ENCODE data around the gene MCF2L. TPM values are rescaled to one million over a fixed set of nuclear protein-coding genes. Genes with fewer than 3 reads are reported as not detected.

The MCF2L gene
- polyA plus RNA-seq, 2 of the 4 experiments (the other 2 are of a cell fraction), result 0.36 to 0.92 TPM

DNA sequence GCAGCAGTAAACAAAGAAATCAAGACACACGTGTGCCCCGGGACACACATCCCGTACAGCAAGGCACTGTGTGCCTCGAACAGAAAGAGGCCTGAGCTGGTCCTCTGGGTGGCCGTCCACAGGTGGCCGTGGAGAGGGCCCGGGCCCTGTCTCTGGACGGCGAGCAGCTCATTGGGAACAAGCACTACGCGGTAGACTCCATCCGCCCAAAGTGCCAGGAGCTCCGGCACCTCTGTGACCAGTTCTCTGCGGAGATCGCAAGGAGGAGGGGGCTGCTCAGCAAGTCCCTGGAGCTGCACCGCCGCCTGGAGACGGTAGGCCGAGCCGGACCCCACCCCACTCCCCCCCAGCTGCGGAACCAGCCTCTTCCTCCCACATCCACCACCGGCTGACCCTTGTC, 105.9 kb downstream of the MCF2L start (continued):
- TF ChIP-seq, protein P1, sequence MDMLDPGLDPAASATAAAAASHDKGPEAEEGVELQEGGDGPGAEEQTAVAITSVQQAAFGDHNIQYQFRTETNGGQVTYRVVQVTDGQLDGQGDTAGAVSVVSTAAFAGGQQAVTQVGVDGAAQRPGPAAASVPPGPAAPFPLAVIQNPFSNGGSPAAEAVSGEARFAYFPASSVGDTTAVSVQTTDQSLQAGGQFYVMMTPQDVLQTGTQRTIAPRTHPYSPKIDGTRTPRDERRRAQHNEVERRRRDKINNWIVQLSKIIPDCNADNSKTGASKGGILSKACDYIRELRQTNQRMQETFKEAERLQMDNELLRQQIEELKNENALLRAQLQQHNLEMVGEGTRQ (IDR thresholded peaks at IDR 0.05), result no peak
- no peak for TF ChIP-seq RCOR1 (IDR thresholded peaks at IDR 0.05; ENCODE audit: low read depth, low read length)

DNA sequence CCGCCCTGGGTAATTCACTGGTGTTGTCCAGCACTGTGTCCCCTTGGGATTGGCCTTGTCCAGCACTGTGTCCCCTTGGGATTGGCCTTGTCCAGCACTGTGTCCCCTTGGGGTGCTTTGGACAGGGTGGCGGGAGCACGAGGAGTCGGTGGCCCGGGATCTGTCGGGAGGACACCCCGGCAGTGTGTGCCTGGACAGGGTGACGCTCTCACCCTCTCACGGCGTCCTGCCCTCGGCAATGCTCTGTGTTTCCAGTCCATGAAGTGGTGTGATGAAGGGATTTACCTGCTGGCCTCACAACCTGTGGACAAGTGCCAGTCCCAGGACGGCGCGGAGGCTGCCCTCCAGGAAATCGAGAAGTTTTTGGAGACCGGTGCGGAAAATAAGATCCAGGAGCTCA, 106.7 kb downstream of the MCF2L start:
- no peak for ATAC-seq
- Histone ChIP-seq H3K4me2 (no peak overlapping the region), H3K9me3 (no peaks in the 10 kb centered on the region), H3K4me1 (no peaks in the 10 kb centered on the region), H3K4me3 (no peak overlapping the region), H3K27ac (no peak overlapping the region)
- no peak for DNase-seq (ENCODE audit: low read depth in 1 of 2, low spot score in 1 of 2)
- CTCF ChIA-PET, result interaction anchor here (0.7 kb wide), 1 partner anchor 8 kb away, joined by 5 read pairs; no protein-coding TSS in a partner anchor
- TF ChIP-seq POLR2AphosphoS2 (conservative IDR thresholded peaks at IDR 0.05; ENCODE audit: low read length) (no peak), PHF8 (IDR thresholded peaks at IDR 0.05; ENCODE audit: borderline replicate concordance, low read depth) (no peak), ZSCAN20 (CRISPR knock-in tag; IDR thresholded peaks at IDR 0.05) (no peak), ZC3H11A (IDR thresholded peaks at IDR 0.05) (no peak), JUNB (IDR thresholded peaks at IDR 0.05) (no peak), RFX5 (IDR thresholded peaks at IDR 0.05) (no peak), EHF (CRISPR knock-in tag; IDR thresholded peaks at IDR 0.05) (no peak), EHMT2 (IDR thresholded peaks at IDR 0.05; ENCODE audit: low read depth) (no peak), FOXS1 (CRISPR knock-in tag; IDR thresholded peaks at IDR 0.05) (no peak), MAZ (IDR thresholded peaks at IDR 0.05; ENCODE audit: borderline replicate concordance, low read depth, low read length) (no peak), NFE2L2 (conservative IDR thresholded peaks at IDR 0.05; ENCODE audit: low read length) (no peak), MAFK (IDR thresholded peaks at IDR 0.05; ENCODE audit: partially characterized antibody) (no peak), HOXA7 (CRISPR knock-in tag; IDR thresholded peaks at IDR 0.05) (no peak), ESRRA (IDR thresholded peaks at IDR 0.05; ENCODE audit: borderline replicate concordance, low read length) (no peak), CHD2 (IDR thresholded peaks at IDR 0.05; ENCODE audit: low read length, partially characterized antibody) (no peak)
- TF ChIP-seq, protein P2, sequence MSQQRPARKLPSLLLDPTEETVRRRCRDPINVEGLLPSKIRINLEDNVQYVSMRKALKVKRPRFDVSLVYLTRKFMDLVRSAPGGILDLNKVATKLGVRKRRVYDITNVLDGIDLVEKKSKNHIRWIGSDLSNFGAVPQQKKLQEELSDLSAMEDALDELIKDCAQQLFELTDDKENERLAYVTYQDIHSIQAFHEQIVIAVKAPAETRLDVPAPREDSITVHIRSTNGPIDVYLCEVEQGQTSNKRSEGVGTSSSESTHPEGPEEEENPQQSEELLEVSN (IDR thresholded peaks at IDR 0.05; ENCODE audit: borderline replicate concordance, low read depth), result no peak
- TF ChIP-seq, protein P3, sequence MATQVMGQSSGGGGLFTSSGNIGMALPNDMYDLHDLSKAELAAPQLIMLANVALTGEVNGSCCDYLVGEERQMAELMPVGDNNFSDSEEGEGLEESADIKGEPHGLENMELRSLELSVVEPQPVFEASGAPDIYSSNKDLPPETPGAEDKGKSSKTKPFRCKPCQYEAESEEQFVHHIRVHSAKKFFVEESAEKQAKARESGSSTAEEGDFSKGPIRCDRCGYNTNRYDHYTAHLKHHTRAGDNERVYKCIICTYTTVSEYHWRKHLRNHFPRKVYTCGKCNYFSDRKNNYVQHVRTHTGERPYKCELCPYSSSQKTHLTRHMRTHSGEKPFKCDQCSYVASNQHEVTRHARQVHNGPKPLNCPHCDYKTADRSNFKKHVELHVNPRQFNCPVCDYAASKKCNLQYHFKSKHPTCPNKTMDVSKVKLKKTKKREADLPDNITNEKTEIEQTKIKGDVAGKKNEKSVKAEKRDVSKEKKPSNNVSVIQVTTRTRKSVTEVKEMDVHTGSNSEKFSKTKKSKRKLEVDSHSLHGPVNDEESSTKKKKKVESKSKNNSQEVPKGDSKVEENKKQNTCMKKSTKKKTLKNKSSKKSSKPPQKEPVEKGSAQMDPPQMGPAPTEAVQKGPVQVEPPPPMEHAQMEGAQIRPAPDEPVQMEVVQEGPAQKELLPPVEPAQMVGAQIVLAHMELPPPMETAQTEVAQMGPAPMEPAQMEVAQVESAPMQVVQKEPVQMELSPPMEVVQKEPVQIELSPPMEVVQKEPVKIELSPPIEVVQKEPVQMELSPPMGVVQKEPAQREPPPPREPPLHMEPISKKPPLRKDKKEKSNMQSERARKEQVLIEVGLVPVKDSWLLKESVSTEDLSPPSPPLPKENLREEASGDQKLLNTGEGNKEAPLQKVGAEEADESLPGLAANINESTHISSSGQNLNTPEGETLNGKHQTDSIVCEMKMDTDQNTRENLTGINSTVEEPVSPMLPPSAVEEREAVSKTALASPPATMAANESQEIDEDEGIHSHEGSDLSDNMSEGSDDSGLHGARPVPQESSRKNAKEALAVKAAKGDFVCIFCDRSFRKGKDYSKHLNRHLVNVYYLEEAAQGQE (IDR thresholded peaks at IDR 0.05), result no peak
- TF ChIP-seq, protein P4, sequence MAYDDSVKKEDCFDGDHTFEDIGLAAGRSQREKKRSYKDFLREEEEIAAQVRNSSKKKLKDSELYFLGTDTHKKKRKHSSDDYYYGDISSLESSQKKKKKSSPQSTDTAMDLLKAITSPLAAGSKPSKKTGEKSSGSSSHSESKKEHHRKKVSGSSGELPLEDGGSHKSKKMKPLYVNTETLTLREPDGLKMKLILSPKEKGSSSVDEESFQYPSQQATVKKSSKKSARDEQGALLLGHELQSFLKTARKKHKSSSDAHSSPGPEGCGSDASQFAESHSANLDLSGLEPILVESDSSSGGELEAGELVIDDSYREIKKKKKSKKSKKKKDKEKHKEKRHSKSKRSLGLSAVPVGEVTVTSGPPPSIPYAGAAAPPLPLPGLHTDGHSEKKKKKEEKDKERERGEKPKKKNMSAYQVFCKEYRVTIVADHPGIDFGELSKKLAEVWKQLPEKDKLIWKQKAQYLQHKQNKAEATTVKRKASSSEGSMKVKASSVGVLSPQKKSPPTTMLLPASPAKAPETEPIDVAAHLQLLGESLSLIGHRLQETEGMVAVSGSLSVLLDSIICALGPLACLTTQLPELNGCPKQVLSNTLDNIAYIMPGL (CRISPR knock-in tag; IDR thresholded peaks at IDR 0.05; ENCODE audit: borderline replicate concordance), result no peak
- TF ChIP-seq, protein P5, sequence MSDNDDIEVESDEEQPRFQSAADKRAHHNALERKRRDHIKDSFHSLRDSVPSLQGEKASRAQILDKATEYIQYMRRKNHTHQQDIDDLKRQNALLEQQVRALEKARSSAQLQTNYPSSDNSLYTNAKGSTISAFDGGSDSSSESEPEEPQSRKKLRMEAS (IDR thresholded peaks at IDR 0.05), result no peak
- TF ChIP-seq, protein P6, sequence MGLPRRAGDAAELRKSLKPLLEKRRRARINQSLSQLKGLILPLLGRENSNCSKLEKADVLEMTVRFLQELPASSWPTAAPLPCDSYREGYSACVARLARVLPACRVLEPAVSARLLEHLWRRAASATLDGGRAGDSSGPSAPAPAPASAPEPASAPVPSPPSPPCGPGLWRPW (IDR thresholded peaks at IDR 0.05), result no peak
- POLR2A ChIA-PET, result no interaction called here
- 98% methylated on average over 8 of the region's 17 CpGs for WGBS (ENCODE audit: missing lambda C conversion rate)
- no peak for FAIRE-seq

Data from A549 (cell line).